ENCODE results near the gene COX7A2L.

GRCh38 chr2:42369532-42370229 is 8.7 kb upstream of the COX7A2L start:
- TF ChIP-seq EP300 (IDR thresholded peaks at IDR 0.05) = no peak
- no peak for TF ChIP-seq CTCF (IDR thresholded peaks at IDR 0.05)
- TF ChIP-seq POLR2A (IDR thresholded peaks at IDR 0.05) = no peak

All from ovary (tissue), 3 donors.